GM13977 (cell line): ENCODE measurements around the gene DZANK1.

Experiments used
- DNase-seq: peaks from one replicate; pipeline ENCODE4 v3.0.0; 2012; ENCODE audit warnings: low spot score
- in situ Hi-C: fragments of 300-500 bp; cut with MboI; formaldehyde crosslinking; loops from one replicate; pipeline ENCODE4 v1.12.0; 2022; ENCODE audit warnings: low sequenced_read_pairs, low pct_unique_long_range_greater_than_20kb, mixed read lengths, inconsistent platforms; ENCODE audit not compliant: unreplicated experiment
- TF ChIP-seq, protein P1 (sequence below): IDR thresholded peaks from 2 replicates; pipeline ENCODE4 v1.5.1; 2012; ENCODE audit warnings: mild to moderate bottlenecking, control low read depth; ENCODE audit not compliant: insufficient read depth; ENCODE audit errors: extremely low read depth, missing control alignments

The DZANK1 gene

DNA sequence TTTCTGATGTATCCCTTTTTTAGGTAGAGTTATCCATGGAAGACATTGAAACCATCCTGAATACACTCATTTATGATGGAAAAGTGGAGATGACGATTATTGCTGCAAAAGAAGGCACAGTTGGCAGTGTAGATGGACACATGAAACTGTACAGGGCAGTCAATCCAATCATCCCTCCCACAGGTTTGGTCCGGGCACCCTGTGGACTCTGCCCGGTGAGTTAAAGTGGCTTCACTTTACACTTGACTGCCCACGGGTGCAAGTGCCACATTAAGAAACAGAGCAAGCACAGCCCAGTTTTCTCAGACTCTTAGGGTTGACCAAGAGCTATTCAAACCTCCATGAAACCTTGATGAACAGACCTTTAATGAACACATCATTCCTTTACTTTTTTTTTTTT lies 14.8 kb upstream of the DZANK1 start:
- in situ Hi-C loops: no loop called here
- TF ChIP-seq, protein P1, sequence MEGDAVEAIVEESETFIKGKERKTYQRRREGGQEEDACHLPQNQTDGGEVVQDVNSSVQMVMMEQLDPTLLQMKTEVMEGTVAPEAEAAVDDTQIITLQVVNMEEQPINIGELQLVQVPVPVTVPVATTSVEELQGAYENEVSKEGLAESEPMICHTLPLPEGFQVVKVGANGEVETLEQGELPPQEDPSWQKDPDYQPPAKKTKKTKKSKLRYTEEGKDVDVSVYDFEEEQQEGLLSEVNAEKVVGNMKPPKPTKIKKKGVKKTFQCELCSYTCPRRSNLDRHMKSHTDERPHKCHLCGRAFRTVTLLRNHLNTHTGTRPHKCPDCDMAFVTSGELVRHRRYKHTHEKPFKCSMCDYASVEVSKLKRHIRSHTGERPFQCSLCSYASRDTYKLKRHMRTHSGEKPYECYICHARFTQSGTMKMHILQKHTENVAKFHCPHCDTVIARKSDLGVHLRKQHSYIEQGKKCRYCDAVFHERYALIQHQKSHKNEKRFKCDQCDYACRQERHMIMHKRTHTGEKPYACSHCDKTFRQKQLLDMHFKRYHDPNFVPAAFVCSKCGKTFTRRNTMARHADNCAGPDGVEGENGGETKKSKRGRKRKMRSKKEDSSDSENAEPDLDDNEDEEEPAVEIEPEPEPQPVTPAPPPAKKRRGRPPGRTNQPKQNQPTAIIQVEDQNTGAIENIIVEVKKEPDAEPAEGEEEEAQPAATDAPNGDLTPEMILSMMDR: no peak
- DNase-seq: no peak

DNA sequence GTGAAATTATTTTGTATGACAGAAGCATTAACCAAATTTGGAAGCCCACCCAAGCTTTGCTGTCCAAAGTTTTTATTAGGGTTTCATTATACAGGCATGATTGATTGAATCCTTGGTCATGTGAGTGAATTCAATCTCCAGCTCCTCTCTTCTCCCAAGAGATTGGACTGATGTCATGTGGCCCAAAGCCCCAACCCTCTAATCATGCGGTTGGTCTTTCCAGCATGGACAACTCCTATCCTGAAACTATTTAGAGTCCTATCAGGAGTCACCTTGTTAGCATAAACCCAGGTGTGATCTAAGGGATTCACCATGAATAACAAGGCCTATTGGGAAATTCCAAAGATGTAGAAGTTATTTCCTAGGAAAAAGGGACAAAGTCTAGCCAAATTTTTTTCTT lies 11.0 kb upstream of the DZANK1 start:
- in situ Hi-C loops: no loop called here

DNA sequence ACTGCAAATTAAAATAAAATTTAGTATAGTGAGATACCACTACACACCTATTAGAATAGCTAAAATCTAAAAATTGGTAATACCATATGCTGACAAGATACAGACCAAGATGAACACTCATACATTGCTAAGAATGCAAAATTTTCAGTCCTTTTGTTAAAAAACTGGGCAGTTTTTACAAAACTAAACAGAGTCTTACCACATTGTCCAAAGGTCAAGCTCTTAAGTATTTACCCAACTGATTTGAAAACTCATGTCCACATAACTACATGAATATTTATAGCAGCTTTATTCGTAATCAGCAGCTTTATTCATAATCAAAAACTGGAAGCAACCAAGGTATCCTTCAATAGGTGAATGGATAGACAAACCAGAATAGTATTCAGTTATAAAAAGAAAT lies 10.4 kb upstream of the DZANK1 start:
- in situ Hi-C loops: no loop called here
- TF ChIP-seq, protein P1: no peak
- no peak for DNase-seq

More for the DNA sequence above, 11.0 kb upstream of the DZANK1 start:
- no peak for DNase-seq
- TF ChIP-seq, protein P1: no peak

DNA sequence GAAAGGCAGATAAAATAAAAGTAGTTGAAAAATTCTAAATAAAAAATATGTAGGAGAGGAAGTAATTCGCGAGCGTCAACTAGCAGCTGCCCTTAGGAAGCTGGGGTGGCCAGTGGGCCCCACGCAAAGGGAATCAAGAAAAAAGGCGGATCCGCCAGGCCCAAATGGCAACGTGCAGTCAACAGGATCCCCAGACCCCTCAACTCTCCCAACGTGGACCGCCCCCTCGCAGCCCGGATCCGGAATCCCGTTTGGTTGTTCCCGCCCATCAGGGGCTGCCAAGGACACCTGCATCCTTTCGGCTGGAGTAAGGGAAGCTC lies 296 bp downstream of the DZANK1 start:
- in situ Hi-C loops: no loop called here
- no peak for DNase-seq
- TF ChIP-seq, protein P1: no peak

DNA sequence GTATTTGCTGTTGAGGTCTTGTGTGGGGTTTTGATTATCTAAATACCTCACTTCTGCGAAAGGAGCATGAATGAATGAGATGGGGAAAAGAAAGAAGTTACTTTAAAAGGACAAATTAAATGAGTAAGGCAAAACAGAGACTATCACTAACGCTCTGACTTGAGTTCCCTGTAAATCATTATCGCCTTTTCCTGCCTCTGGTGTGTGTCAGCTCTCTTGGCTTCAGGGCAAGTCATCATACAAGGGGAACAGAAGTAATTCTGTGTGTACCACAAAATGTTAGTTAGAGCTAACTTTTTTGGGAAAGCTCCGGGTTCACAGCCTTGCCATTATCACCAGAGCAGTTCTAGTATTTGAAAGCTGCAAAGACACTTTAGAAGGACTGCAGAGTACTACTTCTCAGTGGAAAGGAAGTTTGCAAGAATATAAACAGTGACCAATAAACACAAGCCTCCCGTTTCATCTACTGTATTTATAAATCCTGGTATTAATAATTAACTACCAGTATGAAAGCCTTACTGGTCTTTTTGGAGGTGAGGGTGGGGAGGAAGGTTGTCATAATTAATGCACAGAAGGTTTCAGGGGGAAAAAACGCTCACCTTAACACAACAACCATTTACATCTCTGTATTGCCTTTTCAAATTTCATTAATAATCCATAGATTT lies 1.2 kb downstream of the DZANK1 start:
- no peak for DNase-seq
- TF ChIP-seq, protein P1: no peak
- in situ Hi-C loops: no loop called here

DNA sequence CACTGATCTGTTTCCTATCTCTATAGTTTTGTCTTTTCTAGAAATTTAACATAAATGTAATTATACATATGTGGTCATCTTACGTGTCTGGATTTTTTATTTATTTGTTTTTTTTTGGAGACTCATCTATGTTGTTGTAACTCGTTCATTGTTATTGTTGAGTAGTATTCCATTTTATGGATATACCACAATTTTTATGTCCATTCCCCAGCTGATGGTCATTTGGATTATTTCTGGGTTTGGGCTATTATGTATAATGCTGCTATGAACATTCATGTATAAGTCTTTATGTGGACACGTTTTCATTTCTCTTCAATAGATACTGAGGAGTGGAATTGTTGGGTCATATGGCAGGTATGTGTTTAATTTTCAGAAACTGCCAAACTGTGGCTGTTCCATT lies 10.2 kb downstream of the DZANK1 start:
- TF ChIP-seq, protein P1: no peak
- in situ Hi-C loops: no loop called here
- DNase-seq: no peak

DNA sequence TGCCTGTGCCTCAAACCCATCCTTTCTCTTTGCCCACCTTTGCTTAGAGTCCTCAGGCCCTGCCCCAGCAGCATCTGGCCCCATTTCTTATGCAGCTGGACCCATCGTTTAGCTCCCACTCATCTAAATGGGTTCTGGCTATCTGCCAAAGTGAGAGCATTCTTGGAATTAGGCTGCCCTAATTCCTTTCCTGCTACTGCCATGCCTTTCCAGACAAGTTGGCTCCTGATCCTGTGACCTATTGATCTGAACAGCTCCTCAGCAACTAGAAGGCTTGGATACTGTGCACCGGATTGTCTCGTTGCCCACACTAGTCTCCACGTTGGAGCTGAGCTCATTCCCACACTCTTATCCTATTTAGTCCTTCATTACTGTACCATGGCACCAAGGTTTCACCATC lies 22.9 kb downstream of the DZANK1 start:
- in situ Hi-C loops: no loop called here
- DNase-seq: no peak
- TF ChIP-seq, protein P1: no peak
